Measurements from ENCODE around the gene RTEL1.

RTEL1 gene

GRCh38 chr20:63699466-63700198 is 41.5 kb downstream of the RTEL1 start:
- in situ Hi-C loops (cut with HindIII; ENCODE audit: low sequenced_read_pairs): loop anchor here (5.0 kb wide), 1 partner anchor 37 kb away; no protein-coding TSS in a partner anchor
- no peak overlapping the region for H3K4me3 ChIP-seq (ENCODE audit: low read depth, low read length)
- TF ChIP-seq CTCF (IDR thresholded peaks at IDR 0.05; ENCODE audit: low read depth, low read length, missing control alignments): no peak
- DNase-seq (ENCODE audit: low read depth): no peak

GRCh38 chr20:63700199-63701050 is 42.3 kb downstream of the RTEL1 start:
- H3K4me3 ChIP-seq (ENCODE audit: low read depth, low read length): no peak overlapping the region
- DNase-seq (ENCODE audit: low read depth): no peak
- no peak for TF ChIP-seq CTCF (IDR thresholded peaks at IDR 0.05; ENCODE audit: low read depth, low read length, missing control alignments)
- in situ Hi-C loops (cut with HindIII; ENCODE audit: low sequenced_read_pairs): no loop called here

- TF ChIP-seq CTCF (IDR thresholded peaks at IDR 0.05; ENCODE audit: low read depth, low read length, missing control alignments): no peak
- H3K4me3 ChIP-seq (ENCODE audit: low read depth, low read length): no peak overlapping the region
- in situ Hi-C loops (cut with HindIII; ENCODE audit: low sequenced_read_pairs): no loop called here
- no peak for DNase-seq (ENCODE audit: low read depth)
Measured at GRCh38 chr20:63701051-63701328, 42.9 kb downstream of the RTEL1 start.

- no peak for TF ChIP-seq CTCF (IDR thresholded peaks at IDR 0.05; ENCODE audit: low read depth, low read length, missing control alignments)
- DNase-seq (ENCODE audit: low read depth): no peak
- in situ Hi-C loops (cut with HindIII; ENCODE audit: low sequenced_read_pairs): no loop called here
- no peak overlapping the region for H3K4me3 ChIP-seq (ENCODE audit: low read depth, low read length)
Measured at GRCh38 chr20:63701329-63702035, 43.4 kb downstream of the RTEL1 start.

GRCh38 chr20:63702036-63702665 is 44.0 kb downstream of the RTEL1 start:
- no peak for TF ChIP-seq CTCF (IDR thresholded peaks at IDR 0.05; ENCODE audit: low read depth, low read length, missing control alignments)
- in situ Hi-C loops (cut with HindIII; ENCODE audit: low sequenced_read_pairs): no loop called here
- no peak overlapping the region for H3K4me3 ChIP-seq (ENCODE audit: low read depth, low read length)
- DNase-seq (ENCODE audit: low read depth): no peak

Measured in astrocyte of the cerebellum (primary cell).